ENCODE measurements around the gene SCN11A.

DNA sequence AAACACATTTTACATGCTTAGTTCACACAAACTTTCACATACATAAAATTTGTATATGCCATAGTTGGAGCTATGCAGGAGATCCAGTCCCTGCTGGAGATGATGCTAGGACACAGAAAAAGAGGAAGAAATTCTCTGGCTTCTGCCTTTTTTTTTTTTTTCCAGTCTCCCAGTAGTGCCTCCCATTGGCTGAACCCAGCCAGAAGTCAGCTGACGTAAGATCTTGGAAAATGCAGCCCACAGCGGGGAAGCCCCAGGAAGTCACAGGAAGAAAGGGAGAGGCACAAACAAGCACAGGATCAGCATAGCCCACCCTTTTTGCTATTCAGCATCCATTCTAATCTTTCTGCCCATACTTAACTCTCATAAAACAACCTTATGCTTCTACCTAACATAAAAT is 38.5 kb downstream of the SCN11A start:
- TF ChIP-seq, protein P1, sequence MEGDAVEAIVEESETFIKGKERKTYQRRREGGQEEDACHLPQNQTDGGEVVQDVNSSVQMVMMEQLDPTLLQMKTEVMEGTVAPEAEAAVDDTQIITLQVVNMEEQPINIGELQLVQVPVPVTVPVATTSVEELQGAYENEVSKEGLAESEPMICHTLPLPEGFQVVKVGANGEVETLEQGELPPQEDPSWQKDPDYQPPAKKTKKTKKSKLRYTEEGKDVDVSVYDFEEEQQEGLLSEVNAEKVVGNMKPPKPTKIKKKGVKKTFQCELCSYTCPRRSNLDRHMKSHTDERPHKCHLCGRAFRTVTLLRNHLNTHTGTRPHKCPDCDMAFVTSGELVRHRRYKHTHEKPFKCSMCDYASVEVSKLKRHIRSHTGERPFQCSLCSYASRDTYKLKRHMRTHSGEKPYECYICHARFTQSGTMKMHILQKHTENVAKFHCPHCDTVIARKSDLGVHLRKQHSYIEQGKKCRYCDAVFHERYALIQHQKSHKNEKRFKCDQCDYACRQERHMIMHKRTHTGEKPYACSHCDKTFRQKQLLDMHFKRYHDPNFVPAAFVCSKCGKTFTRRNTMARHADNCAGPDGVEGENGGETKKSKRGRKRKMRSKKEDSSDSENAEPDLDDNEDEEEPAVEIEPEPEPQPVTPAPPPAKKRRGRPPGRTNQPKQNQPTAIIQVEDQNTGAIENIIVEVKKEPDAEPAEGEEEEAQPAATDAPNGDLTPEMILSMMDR (conservative IDR thresholded peaks at IDR 0.05), result no peak
- TF ChIP-seq ZFX (IDR thresholded peaks at IDR 0.05), result no peak

Data from C4-2B (cell line).